CD4-positive, alpha-beta T cell (primary cell): ENCODE results near the gene CFAP299. TPM values are rescaled to one million over a fixed set of nuclear protein-coding genes. Genes with fewer than 3 reads are reported as not detected.

Source experiments
- ATAC-seq: fragments of 200-7000 bp; cut with Tn5 transposase; one replicate; pipeline ENCODE4 v1.10.0; 2022; ENCODE audit warnings: mild to moderate bottlenecking; ENCODE audit not compliant: poor library complexity
- CTCF ChIA-PET: fragments of 350-600 bp; sonication (Branson Sonifier 250); formaldehyde crosslinking; loops from one replicate; lab custom pipeline; 2021; ENCODE audit warnings: antibody characterized with exemption, inconsistent platforms; lab: Charles Lee
- POLR2A ChIA-PET: fragments of 350-600 bp; sonication (Branson Sonifier 250); formaldehyde crosslinking; loops from one replicate; lab custom pipeline; 2021; ENCODE audit warnings: antibody characterized with exemption, inconsistent platforms; lab: Charles Lee
- DNase-seq, 14 experiments: peaks; one replicate each; pipeline ENCODE4 v3.0.0-alpha.2; 2013 to 2020; ENCODE audit warnings: mixed read lengths in 2 of 14
- H3K27ac ChIP-seq, 2 donors: one replicate each; pipeline versions ENCODE4 v1.5.1 to v1.7.0; 2013; ENCODE audit warnings: low read length in 2 of 2, low read depth in 1 of 2, mild to moderate bottlenecking in 1 of 2
- H3K27me3 ChIP-seq, 2 experiments: 1 replicate in 1 of 2; 2 replicates in 1 of 2; pipeline versions ENCODE4 v1.6.1 to v1.7.0; 2013; ENCODE audit warnings: low read length in 2 of 2, control low read depth in 1 of 2, mild to moderate bottlenecking in 1 of 2, moderate library complexity in 1 of 2; ENCODE audit not compliant: insufficient read depth in 2 of 2, control insufficient read depth in 1 of 2
- H3K36me3 ChIP-seq: one replicate; pipeline ENCODE4 v1.6.1; 2013; ENCODE audit warnings: low read length, control low read depth; ENCODE audit not compliant: insufficient read depth
- H3K4me1 ChIP-seq: one replicate; pipeline ENCODE4 v1.6.1; 2013; ENCODE audit warnings: low read length, control low read depth; ENCODE audit not compliant: insufficient read depth
- H3K4me3 ChIP-seq: one replicate; pipeline ENCODE4 v1.5.1; 2013; ENCODE audit warnings: mild to moderate bottlenecking, low read length, moderate library complexity
- H3K9me3 ChIP-seq, 2 experiments: 1 replicate in 1 of 2; 2 replicates in 1 of 2; pipeline versions ENCODE4 v1.6.1 to v1.7.0; 2013; ENCODE audit warnings: low read length in 2 of 2, mild to moderate bottlenecking in 2 of 2, control low read depth in 1 of 2, moderate library complexity in 1 of 2; ENCODE audit not compliant: control insufficient read depth in 1 of 2, insufficient read depth in 1 of 2
- H3K27ac Mint-ChIP-seq: one replicate; pipeline ENCODE4 v1.8.0; 2020; ENCODE audit warnings: mixed read lengths
- H3K27me3 Mint-ChIP-seq: one replicate; pipeline ENCODE4 v1.8.0; 2021; ENCODE audit warnings: mixed read lengths
- H3K36me3 Mint-ChIP-seq: one replicate; pipeline ENCODE4 v1.8.0; 2021; ENCODE audit warnings: low read depth, mixed read lengths
- H3K4me1 Mint-ChIP-seq: one replicate; pipeline ENCODE4 v1.8.0; 2021; ENCODE audit warnings: low read depth, mixed read lengths
- H3K4me3 Mint-ChIP-seq: one replicate; pipeline ENCODE4 v1.8.0; 2020; ENCODE audit warnings: mild to moderate bottlenecking, mixed read lengths
- H3K9me3 Mint-ChIP-seq: one replicate; pipeline ENCODE4 v1.8.0; 2020; ENCODE audit warnings: mixed read lengths
- CTCF ChIP-seq: fragments of 200-600 bp; IDR thresholded peaks from one replicate; pipeline ENCODE4 v1.8.0; 2022; ENCODE audit warnings: antibody characterized with exemption, mild to moderate bottlenecking
- intact Hi-C, 2 experiments: fragments of 100-400 bp; cut with DNase I in 1 of 2; cut with micrococcal nuclease in 1 of 2; formaldehyde crosslinking; loops; one replicate each; pipeline versions ENCODE4 v1.15.1 to v1.9.0; 2023 to 2025; cut with DNase I, micrococcal nuclease
- total RNA-seq, 174 experiments: library from RNA in 2 of 174; stranded (reverse) in 2 of 174; gene quantifications; one replicate each; pipeline ENCODE4 v1.2.3 and lab custom pipeline; 2021 to 2026

CFAP299 gene
- total RNA-seq, 2 experiments from 2014 or later, result not detected

- Histone ChIP-seq H3K27me3 (no peaks in the 10 kb centered on the region), H3K36me3 (no peaks in the 10 kb centered on the region), H3K27ac (no peak overlapping the region), H3K9me3 (no peaks in the 10 kb centered on the region), H3K4me1 (no peaks in the 10 kb centered on the region), H3K4me3 (no peak overlapping the region)
- DNase-seq (no peak), ATAC-seq (no peak)
- Mint-ChIP-seq H3K36me3 (no peaks in the 10 kb centered on the region), H3K27me3 (no peaks in the 10 kb centered on the region), H3K9me3 (no peaks in the 10 kb centered on the region), H3K4me3 (no peak overlapping the region), H3K4me1 (peaks cover 6% of the 10 kb centered on the region), H3K27ac (no peak overlapping the region)
- TF ChIP-seq CTCF, result no peak
- intact Hi-C loops, result no loop called here
- POLR2A ChIA-PET, result interaction anchor here (1.1 to 1.7 kb wide), 2 partner anchors 20 to 28 kb away, joined by 3 to 6 read pairs; no protein-coding TSS in a partner anchor
- CTCF ChIA-PET, result no interaction called here
Observed at GRCh38 chr4:80529026-80529425, 193.5 kb downstream of the CFAP299 start.

GRCh38 chr4:80532674-80533333, 197.3 kb downstream of the CFAP299 start:
- no peak for ATAC-seq
- H3K36me3 Mint-ChIP-seq, result no peaks in the 10 kb centered on the region
- Histone ChIP-seq H3K4me3 (no peak overlapping the region), H3K27ac (no peak overlapping the region), H3K36me3 (no peaks in the 10 kb centered on the region), H3K4me1 (no peaks in the 10 kb centered on the region), H3K27me3 (no peaks in the 10 kb centered on the region), H3K9me3 (no peaks in the 10 kb centered on the region)
- ChIA-PET POLR2A (no interaction called here), CTCF (no interaction called here)
- DNase-seq, result no peak
- no peak overlapping the region for H3K4me3 Mint-ChIP-seq
- no peak for TF ChIP-seq CTCF
- H3K27me3 Mint-ChIP-seq, result no peaks in the 10 kb centered on the region
- H3K4me1 Mint-ChIP-seq, result peaks cover 16% of the 10 kb centered on the region
- no peak overlapping the region for H3K27ac Mint-ChIP-seq
- H3K9me3 Mint-ChIP-seq, result no peaks in the 10 kb centered on the region
- intact Hi-C loops, result no loop called here

GRCh38 chr4:80535551-80535950, 200.0 kb downstream of the CFAP299 start:
- intact Hi-C loops, result no loop called here
- H3K9me3 Mint-ChIP-seq, result no peaks in the 10 kb centered on the region
- CTCF ChIA-PET, result no interaction called here

More at GRCh38 chr4:80535551-80535950, 200.0 kb downstream of the CFAP299 start:
- H3K4me3 Mint-ChIP-seq, result no peak overlapping the region
- H3K4me1 Mint-ChIP-seq, result peaks cover 25% of the 10 kb centered on the region
- Histone ChIP-seq H3K27me3 (no peaks in the 10 kb centered on the region), H3K36me3 (no peaks in the 10 kb centered on the region), H3K4me3 (no peak overlapping the region), H3K27ac (no peak overlapping the region), H3K9me3 (no peaks in the 10 kb centered on the region), H3K4me1 (no peaks in the 10 kb centered on the region)
- no peak overlapping the region for H3K27ac Mint-ChIP-seq
- POLR2A ChIA-PET, result interaction anchor here (0.7 to 0.8 kb wide), 3 partner anchors 11 to 98 kb away, joined by 3 read pairs; no protein-coding TSS in a partner anchor
- no peak for ATAC-seq
- no peak for DNase-seq
- no peaks in the 10 kb centered on the region for H3K27me3 Mint-ChIP-seq
- TF ChIP-seq CTCF, result no peak
- H3K36me3 Mint-ChIP-seq, result no peaks in the 10 kb centered on the region
